Activated naive CD8-positive, alpha-beta T cell treated with anti-CD3 and anti-CD28 coated beads for 36 hours (primary cell): ENCODE data around the gene CHAF1B. TPM values are rescaled to one million over a fixed set of nuclear protein-coding genes. Genes with fewer than 3 reads are reported as not detected.
"Not testable (repeated sequence)": the region's sequence is repeated elsewhere in the genome, so short reads cannot be mapped to it uniquely, and the experiment has no call there.

Experiments used
- DNase-seq: peaks from one replicate; pipeline ENCODE4 v3.0.0; 2021
- H3K27ac Mint-ChIP-seq: one replicate; pipeline ENCODE4 v1.8.0; 2022; ENCODE audit warnings: mild to moderate bottlenecking, moderate library complexity, mixed read lengths
- H3K27me3 Mint-ChIP-seq: one replicate; pipeline ENCODE4 v1.8.0; 2022; ENCODE audit warnings: mild to moderate bottlenecking, mixed read lengths
- H3K36me3 Mint-ChIP-seq: one replicate; pipeline ENCODE4 v1.8.0; 2021; ENCODE audit warnings: mild to moderate bottlenecking, mixed read lengths
- H3K4me1 Mint-ChIP-seq: one replicate; pipeline ENCODE4 v1.8.0; 2021; ENCODE audit warnings: mixed read lengths
- H3K4me3 Mint-ChIP-seq: one replicate; pipeline ENCODE4 v1.8.0; 2022; ENCODE audit warnings: mild to moderate bottlenecking, moderate library complexity, mixed read lengths
- H3K9me3 Mint-ChIP-seq: one replicate; pipeline ENCODE4 v1.8.0; 2022; ENCODE audit warnings: mixed read lengths
- total RNA-seq, 2 experiments: library from RNA; stranded (reverse); gene quantifications; one replicate each; pipeline ENCODE4 v1.2.3, GENCODE V29; 2021

CHAF1B gene
- total RNA-seq, result 10 to 100 TPM; 35.6 to 38.0 TPM

- Mint-ChIP-seq H3K27me3 (no peaks in the 10 kb centered on the region), H3K4me1 (peaks cover 17% of the 10 kb centered on the region), H3K36me3 (peaks cover 34% of the 10 kb centered on the region), H3K4me3 (peak within 1 kb of the TSS; percentile 80), H3K9me3 (no peaks in the 10 kb centered on the region), H3K27ac (peak within 1 kb of the TSS; percentile 74)
- peak; percentile 87 for DNase-seq
These were observed at the start of gene CHAF1B for GRCh38 chr21:36385233-36386030. Gene CHAF1B (plus strand): TSS chr21:36385392. CDS start chr21:36386137, 745 bp downstream.

- Mint-ChIP-seq H3K4me1 (peaks cover 16% of the 10 kb centered on the region), H3K9me3 (no peaks in the 10 kb centered on the region), H3K27me3 (no peaks in the 10 kb centered on the region), H3K4me3 (no peak overlapping the region), H3K27ac (no peak overlapping the region), H3K36me3 (peaks cover 13% of the 10 kb centered on the region)
- no peak for DNase-seq
These were observed 48.1 kb upstream of the CHAF1B start for GRCh38 chr21:36337099-36337509.

- peaks cover 13% of the 10 kb centered on the region for H3K36me3 Mint-ChIP-seq
- H3K27ac Mint-ChIP-seq, result no peak overlapping the region
- H3K4me1 Mint-ChIP-seq, result peaks cover 7% of the 10 kb centered on the region
- no peak overlapping the region for H3K4me3 Mint-ChIP-seq
- no peaks in the 10 kb centered on the region for H3K9me3 Mint-ChIP-seq
- DNase-seq, result no peak
- H3K27me3 Mint-ChIP-seq, result no peaks in the 10 kb centered on the region
These were observed 46.2 kb upstream of the CHAF1B start for GRCh38 chr21:36338975-36339374.

- DNase-seq, H3K27me3 Mint-ChIP-seq, H3K4me3 Mint-ChIP-seq, H3K27ac Mint-ChIP-seq, H3K9me3 Mint-ChIP-seq, H3K4me1 Mint-ChIP-seq: not testable (repeated sequence)
- H3K36me3 Mint-ChIP-seq, result peaks cover 18% of the 10 kb centered on the region
These were observed 42.6 kb upstream of the CHAF1B start for GRCh38 chr21:36342581-36342980.

GRCh38 chr21:36344931-36345330 lies 40.3 kb upstream of the CHAF1B start:
- Mint-ChIP-seq H3K4me3 (no peak overlapping the region), H3K36me3 (peaks cover 16% of the 10 kb centered on the region), H3K27ac (no peak overlapping the region), H3K4me1 (peaks cover 4% of the 10 kb centered on the region), H3K9me3 (no peaks in the 10 kb centered on the region), H3K27me3 (no peaks in the 10 kb centered on the region)
- no peak for DNase-seq

- Mint-ChIP-seq H3K27ac (no peak overlapping the region), H3K4me3 (no peak overlapping the region), H3K4me1 (peaks cover 4% of the 10 kb centered on the region), H3K36me3 (peaks cover 22% of the 10 kb centered on the region), H3K27me3 (no peaks in the 10 kb centered on the region), H3K9me3 (no peaks in the 10 kb centered on the region)
- no peak for DNase-seq
These were observed 37.8 kb upstream of the CHAF1B start for GRCh38 chr21:36347278-36347961.

- Mint-ChIP-seq H3K36me3 (peaks cover 22% of the 10 kb centered on the region), H3K27me3 (no peaks in the 10 kb centered on the region), H3K4me1 (peaks cover 4% of the 10 kb centered on the region), H3K27ac (no peak overlapping the region), H3K4me3 (no peak overlapping the region), H3K9me3 (no peaks in the 10 kb centered on the region)
- DNase-seq, result no peak
These were observed 37.2 kb upstream of the CHAF1B start for GRCh38 chr21:36347962-36348328.

GRCh38 chr21:36349315-36349714 lies 35.9 kb upstream of the CHAF1B start:
- Mint-ChIP-seq H3K4me3 (no peak overlapping the region), H3K9me3 (no peaks in the 10 kb centered on the region), H3K27me3 (no peaks in the 10 kb centered on the region), H3K36me3 (peaks cover 22% of the 10 kb centered on the region), H3K27ac (no peak overlapping the region), H3K4me1 (peaks cover 4% of the 10 kb centered on the region)
- DNase-seq, result no peak

- Mint-ChIP-seq H3K4me3 (no peak overlapping the region), H3K9me3 (no peaks in the 10 kb centered on the region), H3K4me1 (peaks cover 6% of the 10 kb centered on the region), H3K36me3 (peaks cover 16% of the 10 kb centered on the region), H3K27me3 (no peaks in the 10 kb centered on the region), H3K27ac (no peak overlapping the region)
- no peak for DNase-seq
These were observed 34.8 kb upstream of the CHAF1B start for GRCh38 chr21:36350282-36350910.

GRCh38 chr21:36354918-36355680 lies 30.1 kb upstream of the CHAF1B start:
- Mint-ChIP-seq H3K9me3 (no peaks in the 10 kb centered on the region), H3K4me1 (peaks cover 2% of the 10 kb centered on the region), H3K27ac (no peak overlapping the region), H3K4me3 (no peak overlapping the region), H3K27me3 (no peaks in the 10 kb centered on the region), H3K36me3 (peaks cover 10% of the 10 kb centered on the region)
- no peak for DNase-seq

- H3K4me3 Mint-ChIP-seq, result no peak overlapping the region
- H3K27me3 Mint-ChIP-seq, result no peaks in the 10 kb centered on the region
- peaks cover 3% of the 10 kb centered on the region for H3K4me1 Mint-ChIP-seq
- no peaks in the 10 kb centered on the region for H3K9me3 Mint-ChIP-seq
- H3K36me3 Mint-ChIP-seq, result peaks cover 13% of the 10 kb centered on the region
- H3K27ac Mint-ChIP-seq, result no peak overlapping the region
- DNase-seq, result no peak
These were observed 29.3 kb upstream of the CHAF1B start for GRCh38 chr21:36355868-36356267.

GRCh38 chr21:36359185-36359584 lies 26.0 kb upstream of the CHAF1B start:
- H3K27me3 Mint-ChIP-seq, result no peaks in the 10 kb centered on the region
- H3K27ac Mint-ChIP-seq, result no peak overlapping the region
- H3K4me1 Mint-ChIP-seq, result peaks cover 3% of the 10 kb centered on the region
- no peak for DNase-seq
- H3K4me3 Mint-ChIP-seq, result no peak overlapping the region
- H3K36me3 Mint-ChIP-seq, result peaks cover 15% of the 10 kb centered on the region
- H3K9me3 Mint-ChIP-seq, result no peaks in the 10 kb centered on the region

- no peaks in the 10 kb centered on the region for H3K27me3 Mint-ChIP-seq
- H3K36me3 Mint-ChIP-seq, result peaks cover 17% of the 10 kb centered on the region
- peak overlapping the region; percentile 2 for H3K27ac Mint-ChIP-seq
- no peaks in the 10 kb centered on the region for H3K9me3 Mint-ChIP-seq
- H3K4me1 Mint-ChIP-seq, result no peaks in the 10 kb centered on the region
- DNase-seq, result no peak
- H3K4me3 Mint-ChIP-seq, result no peak overlapping the region
These were observed 16.0 kb upstream of the CHAF1B start for GRCh38 chr21:36369064-36369685.

GRCh38 chr21:36375994-36376393 lies 9.2 kb upstream of the CHAF1B start:
- DNase-seq, result no peak
- no peak overlapping the region for H3K4me3 Mint-ChIP-seq

More at GRCh38 chr21:36375994-36376393, 9.2 kb upstream of the CHAF1B start:
- H3K27ac Mint-ChIP-seq, result no peak overlapping the region
- H3K9me3 Mint-ChIP-seq, result no peaks in the 10 kb centered on the region
- no peaks in the 10 kb centered on the region for H3K27me3 Mint-ChIP-seq
- no peaks in the 10 kb centered on the region for H3K4me1 Mint-ChIP-seq
- H3K36me3 Mint-ChIP-seq, result peaks cover 6% of the 10 kb centered on the region
